Effector CD8-positive, alpha-beta T cell (primary cell): ENCODE results near the gene PRICKLE2.

Experiments used
- DNase-seq: peaks from one replicate; lab custom pipeline; 2025; lab: John Stamatoyannopoulos, UW

Gene PRICKLE2

DNA sequence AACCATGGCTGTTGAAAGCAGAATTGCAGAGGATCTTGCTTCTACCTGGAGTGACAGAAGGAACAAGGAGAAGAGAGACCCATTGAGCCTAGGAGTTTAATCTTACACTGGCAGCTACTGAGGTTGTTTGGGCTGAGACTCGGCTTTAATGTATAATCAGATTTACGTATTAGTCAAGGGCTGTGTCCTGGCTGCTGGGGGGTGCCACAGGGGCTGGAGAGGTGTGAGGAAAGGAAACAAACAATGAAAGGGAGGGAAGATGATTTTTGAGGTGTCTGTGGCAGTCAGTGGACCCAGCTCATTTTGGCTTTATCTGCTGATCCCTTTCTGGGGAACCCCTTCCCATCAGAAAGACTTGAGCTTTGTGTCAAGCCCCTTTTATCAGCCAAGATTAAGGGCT, 95.7 kb downstream of the PRICKLE2 start:
- DNase-seq: no peak

DNA sequence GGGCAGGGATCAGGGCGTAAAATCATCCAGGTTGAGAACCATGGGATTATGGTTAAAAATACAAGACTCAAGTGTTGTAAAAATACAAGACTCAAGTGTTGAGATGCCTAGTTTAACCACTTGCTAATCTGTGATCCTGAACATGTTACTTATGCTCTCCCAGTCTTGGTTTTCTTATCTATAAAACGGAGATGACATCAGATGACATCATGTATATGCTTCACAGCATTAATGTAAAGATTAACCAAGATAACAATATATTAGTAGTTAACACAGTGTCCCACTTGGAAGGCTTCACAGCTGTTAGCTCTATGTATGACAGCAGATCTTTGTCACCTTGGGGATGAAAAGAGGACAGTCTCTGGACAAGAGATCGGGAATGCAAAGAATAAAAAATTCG, 96.2 kb downstream of the PRICKLE2 start:
- no peak for DNase-seq

DNA sequence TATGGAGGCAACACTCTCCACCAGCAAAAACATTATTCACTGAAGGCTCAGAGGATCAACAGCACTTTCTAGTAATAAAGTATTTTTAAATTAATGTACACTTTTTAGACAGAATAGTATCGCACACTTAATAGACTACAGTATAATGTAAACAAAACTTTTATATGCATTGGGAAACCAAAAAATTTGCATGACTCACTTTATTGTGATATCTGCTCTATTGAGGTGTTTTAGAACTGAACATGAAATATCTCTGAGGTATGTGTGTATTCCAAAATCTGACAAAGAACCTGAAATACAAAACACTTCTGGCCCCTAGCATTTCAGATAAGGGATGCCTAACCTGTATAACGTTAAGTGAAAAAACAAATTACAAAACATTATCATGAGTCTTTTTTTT, 99.7 kb downstream of the PRICKLE2 start:
- no peak for DNase-seq

DNA sequence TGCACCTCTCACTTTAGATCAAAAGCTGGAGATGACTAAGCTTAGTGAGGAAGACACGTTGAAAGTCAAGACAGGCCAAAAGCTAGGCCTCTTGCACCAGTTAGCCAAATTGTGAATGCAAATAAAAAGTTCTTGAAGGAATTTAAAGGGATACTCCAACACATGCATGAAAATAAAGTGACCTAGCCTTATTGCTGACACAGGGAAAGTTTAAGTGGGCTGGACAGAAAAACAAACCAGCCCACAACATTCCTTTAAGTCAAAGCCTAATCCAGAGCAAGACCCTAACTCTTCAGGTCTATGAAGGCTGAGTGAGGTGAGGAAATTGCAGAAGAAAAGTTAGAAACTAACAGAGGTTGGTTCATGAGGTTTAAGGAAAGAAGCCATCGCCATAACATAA, 101.3 kb downstream of the PRICKLE2 start:
- DNase-seq: no peak

DNA sequence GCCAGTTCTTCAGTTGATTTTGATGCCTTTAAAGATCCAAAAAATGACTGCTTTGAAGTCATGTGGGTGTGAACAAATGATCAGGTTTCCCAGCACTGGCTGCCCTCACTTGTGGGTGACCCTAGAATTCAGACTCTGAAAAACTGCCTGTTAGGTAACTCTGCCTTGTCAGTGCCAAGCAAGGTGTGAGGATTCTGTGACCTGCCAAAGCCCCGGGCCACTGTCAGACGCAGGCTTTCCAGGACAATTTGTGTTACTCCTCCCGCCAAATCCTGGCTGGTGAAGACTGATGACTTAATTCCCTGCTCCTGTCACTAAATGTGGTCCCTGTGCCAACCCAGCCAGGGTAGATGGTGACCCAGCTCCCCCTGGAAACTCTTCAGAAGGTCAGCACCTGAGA, 102.8 kb downstream of the PRICKLE2 start:
- DNase-seq: no peak

DNA sequence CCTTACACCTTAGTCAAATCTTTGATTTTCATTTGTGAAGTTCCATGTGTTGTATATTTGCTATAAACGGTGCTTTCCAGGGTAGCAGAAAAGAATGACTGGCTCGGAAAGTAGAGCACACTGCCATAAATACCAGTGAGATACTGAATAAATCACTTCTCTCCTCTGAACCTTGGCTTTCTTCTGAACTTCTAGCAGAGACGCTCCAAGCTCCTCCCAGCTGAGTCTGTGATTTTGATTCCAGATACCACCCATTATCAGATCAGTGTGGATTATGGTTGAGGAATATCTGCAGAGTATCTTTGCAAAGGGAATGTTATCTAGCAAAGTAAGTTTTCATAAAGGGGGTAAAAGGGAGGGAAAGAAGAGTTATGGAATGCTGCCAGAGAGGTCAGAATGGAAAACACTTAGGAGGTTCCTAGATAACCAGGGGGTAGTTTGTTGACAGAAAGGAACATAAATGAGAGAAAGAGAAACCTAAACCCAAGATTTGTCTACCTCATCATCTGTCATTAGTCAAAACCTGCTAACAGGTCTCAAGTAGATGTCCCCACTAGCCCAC, 103.4 kb downstream of the PRICKLE2 start:
- no peak for DNase-seq

DNA sequence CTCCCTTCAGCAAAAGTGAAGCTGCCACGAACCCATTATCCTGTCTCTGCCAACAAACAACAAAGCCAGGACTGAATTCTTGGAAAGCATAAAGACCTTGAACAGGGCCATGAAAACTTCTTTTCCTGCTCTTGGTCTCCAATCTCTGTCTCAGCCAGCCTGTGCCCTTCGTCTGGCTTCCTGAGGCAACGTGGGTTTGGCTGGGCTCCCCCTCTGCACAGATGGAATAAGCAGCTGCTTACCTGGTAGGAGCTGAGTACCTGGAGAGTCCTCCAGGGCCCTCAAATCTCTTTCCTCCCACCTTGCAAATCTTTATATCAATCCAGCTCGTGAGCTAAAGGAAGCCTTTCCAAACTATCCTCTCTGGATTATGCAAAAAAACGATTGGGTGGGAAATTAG, 104.4 kb downstream of the PRICKLE2 start:
- DNase-seq: no peak

DNA sequence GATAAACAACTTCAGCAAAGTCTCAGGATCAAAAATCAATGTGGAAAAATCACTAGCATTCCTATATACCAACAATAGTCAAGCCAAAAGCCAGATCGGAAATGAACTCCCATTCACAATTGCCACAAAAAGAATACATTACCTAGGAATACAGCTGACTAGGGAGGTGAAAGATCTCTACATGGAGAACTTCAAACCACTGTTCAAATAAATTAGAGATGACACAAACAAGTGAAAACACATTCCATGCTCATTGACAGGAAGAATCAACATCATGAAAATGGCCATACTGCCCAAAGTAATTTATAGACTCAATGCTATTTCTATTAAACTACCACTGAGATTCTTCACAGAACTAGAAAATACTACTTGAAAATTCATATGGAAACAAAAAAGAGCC, 107.8 kb downstream of the PRICKLE2 start:
- no peak for DNase-seq

DNA sequence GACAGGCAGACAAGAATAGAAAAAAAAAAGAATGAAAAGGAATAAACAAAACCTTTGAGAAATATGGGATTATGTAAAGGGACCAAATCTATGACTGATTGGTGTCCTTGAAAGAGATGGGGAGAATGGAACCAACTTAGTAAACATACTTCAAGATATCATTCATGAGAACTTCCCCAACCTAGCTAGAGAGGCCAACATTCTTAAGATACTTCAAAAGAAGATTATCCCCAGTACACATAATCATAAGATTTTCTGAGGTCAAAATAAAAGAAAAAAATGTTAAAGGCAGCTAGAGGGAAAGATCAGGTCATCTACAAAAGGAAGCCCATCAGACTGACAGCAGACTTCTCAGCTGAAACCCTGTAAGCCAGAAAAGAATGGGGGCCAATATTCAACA, 110.6 kb downstream of the PRICKLE2 start:
- DNase-seq: no peak

DNA sequence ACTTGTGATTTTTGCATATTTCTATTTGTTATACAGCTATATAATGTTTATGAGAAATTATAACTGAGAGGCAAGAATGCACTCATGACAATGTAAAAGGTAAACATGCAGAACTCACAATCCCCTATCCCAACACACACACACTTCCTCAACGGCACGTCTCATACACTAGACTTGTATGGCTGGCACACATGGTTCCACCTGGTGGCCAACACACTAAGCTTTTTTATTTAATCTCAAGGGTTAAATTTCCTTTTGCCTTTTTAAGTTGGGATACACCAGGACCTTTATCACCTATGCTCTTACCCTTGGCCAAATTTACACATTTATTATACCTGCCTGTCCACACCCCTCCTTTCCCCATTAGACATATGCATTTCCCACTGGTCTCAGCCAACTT, 113.4 kb downstream of the PRICKLE2 start:
- DNase-seq: no peak

DNA sequence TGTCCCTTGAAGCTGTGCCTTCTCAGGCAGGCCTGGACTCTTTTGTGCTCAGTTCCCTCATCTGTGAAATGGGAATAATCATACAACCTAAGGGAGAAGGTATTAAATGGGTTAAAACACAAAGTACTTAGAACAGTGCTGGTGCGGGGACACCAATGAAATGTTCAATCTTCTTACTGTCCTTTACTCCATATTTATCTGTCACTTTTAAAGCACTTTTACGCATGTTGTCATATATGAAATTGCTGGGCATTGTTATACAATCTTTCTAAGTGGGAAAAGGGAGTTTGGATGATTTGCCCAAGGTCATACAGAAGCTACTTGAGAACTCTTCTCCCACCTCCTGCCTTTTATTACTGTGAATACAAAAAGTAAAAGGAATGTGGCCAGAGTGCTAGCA, 114.2 kb downstream of the PRICKLE2 start:
- no peak for DNase-seq

DNA sequence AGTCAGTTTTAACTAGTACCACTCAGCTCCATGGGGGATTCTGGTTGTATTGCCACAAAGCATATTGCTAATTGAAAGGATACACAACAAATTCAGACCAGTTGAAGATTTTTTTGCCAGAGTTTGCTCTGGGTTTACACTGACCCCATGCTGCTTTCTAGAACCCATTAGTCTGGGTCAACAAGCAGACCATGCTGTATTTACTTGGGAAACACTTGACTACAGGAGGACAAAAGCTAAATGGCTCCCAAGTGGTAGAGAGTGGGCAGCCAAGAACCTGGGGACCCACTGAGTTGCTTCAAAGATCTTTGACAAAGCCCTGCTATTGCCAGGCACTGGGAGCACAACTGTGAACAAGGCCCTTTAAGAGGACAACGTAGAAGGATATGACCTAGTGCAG, 115.2 kb downstream of the PRICKLE2 start:
- no peak for DNase-seq

DNA sequence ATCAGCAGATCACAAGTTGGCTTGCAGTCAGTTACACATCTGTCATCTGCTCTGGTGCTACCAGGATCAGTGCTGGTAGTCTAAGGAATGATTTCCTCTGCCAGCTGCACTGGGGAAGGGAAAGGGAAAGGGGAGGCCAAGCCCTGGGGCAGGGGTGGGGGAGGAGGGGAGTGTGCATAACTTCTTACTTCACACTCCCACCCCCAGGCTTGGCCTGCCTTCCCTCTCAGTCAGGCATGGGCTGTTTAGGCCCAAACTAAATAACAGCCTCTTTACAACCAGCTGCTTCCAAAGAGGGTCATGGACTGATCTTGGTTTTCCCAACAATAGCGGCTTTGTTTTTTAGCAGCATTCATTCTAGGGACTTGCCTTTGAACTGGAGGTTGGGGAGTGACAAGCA, 115.8 kb downstream of the PRICKLE2 start:
- no peak for DNase-seq

DNA sequence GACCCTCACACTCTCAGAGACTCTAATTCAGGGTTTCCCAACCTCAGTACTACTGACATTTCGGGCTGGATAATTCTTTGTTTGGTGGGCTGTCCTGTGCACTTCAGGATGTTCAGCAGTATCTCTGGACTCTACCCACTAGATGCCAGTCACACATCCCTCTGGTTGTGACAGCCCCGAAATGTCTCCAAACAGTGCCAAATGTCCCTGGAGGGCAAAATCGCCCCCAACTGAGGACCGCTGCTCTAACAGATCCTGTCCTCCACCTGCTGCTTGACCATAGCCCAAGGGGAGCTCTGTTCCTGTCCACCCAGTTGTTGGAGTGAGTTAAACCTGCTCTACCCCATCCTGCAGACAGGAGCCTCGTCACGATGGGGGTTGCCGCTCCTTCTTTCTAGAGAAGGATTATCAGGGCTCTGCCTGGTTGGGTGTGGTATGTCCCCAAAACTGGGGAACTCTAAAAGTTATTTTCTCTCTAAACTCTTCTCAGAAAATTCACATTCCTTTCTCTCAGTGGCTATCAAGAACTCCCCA, 116.4 kb downstream of the PRICKLE2 start:
- DNase-seq: no peak

DNA sequence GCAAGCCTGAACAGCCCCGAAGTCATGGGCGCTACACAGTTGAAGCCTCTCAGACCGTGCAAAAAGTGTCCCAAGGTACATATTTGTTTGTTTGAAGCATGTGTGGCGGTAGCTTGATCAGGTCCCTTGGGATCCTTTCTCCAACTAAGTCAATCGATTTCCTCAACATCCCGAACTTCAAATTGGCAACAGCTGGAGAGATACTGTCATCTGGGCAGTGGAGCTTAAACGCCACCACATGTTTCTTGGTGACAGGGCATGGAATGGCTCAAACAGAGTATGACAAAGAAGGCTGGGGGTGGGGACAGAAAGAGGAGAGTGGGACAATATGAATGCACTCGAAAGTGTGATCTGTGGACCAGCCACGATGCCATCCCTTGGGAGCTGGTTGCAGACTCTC, 117.0 kb downstream of the PRICKLE2 start:
- DNase-seq: no peak

DNA sequence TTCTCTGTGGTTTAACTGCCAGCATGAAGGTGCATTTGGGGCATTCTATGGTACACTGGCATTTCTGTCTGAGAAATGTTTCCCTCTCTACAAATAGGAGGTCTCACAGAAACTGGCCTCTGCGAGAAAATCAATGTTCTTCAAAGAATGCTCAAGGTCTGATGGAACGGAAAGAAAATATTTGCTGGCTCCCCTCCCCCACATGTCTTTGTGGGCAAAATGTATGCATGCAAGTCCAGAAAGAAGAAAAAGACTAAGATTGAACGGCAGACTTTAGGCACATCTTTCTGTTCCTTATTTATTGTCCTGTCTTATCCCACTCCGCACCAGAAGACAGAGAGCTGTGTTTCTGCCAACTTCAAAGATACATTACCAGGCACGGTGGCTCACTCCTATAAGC, 118.1 kb downstream of the PRICKLE2 start:
- DNase-seq: no peak

DNA sequence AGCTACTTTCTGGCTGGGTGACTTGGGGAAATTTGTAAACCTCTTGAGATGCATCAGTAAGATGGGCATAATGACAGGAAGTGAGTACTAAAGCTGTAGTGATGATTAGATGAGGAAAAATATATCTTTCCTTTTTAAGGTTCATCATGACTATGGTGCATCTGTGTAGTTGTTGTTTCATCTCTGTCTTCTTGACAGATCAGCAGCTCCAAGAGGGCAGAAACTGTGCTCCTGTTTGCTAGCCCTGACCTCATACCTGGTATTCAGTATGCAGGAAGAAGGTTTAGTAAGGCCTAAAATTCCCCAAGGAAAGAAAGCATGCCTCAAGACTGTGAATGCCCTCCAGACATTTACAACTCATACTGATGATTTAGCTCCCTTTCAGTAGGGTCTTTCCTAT, 119.5 kb downstream of the PRICKLE2 start:
- DNase-seq: no peak

DNA sequence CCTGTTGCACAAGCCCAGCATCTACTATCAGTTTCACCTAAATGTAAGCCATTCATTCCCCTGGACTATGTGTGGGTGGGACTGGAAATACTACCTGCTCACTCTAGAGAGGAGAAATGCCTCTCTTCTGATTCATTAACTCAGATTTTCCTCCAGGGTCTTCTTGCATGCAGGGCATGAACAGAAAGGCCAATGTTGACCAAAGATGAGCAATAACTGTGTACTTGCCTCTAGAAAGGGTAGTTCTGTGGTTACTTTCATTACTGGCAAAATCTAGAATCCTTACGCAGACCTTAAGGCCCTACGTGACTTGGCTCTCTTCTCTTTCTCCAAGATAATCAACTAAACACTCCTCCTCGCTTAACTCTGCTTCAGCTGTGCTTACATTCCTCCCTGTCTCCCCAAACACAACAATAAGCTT, 120.6 kb downstream of the PRICKLE2 start:
- DNase-seq: no peak

DNA sequence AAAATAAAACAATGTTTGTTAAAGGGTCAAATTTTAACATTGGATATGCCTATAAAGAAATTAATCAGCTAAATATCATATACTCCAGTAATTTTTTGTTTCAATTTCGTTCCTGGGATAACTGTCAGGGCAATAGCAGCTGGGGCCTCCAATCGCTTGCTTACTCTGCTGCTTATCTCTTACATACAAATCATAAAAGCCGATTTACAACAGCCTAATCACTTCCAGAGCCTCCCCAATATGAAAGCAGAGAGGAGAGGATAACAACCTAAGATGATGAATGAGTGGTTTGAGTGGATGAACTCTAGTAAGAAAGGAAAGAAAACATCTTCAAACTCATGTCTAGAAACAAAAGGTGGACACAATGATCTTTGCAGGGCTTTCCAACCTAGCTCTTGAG, 121.3 kb downstream of the PRICKLE2 start:
- DNase-seq: no peak

DNA sequence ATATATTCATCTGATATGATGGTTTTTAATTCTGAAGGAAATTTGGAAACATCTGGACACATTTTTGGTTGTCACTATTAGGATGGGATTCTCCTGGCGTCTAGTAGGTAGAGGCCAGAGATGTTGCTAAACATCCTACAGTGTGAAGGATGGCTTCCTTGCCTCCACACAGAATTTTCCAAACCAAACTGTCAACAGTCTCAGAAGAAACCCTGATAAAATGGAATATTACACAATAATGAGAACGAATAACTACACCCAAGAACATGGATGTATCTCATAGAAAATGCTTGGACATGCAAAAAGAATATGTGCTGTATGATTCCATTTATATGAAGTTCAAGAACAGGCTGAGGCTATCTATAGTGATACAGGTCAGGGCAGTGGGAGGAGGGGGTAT, 122.1 kb downstream of the PRICKLE2 start:
- no peak for DNase-seq

DNA sequence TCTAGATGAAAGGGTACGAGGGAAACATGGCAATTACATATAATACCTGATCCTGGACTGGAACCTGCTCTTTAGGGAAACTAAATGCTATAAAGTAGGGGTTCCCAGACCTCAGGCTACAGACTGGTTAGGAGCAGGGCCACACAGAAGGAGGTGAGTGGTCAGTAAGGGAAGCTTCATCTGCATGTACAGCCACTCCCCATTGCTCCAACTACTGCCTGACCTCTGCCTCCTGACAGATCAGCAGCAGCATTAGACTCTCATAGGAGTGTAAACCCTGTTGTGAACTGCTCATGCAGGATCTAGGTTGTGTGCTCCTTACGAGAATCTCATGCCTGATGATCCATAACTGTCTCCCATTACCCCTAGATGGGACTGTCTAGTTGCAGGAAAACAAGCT, 123.1 kb downstream of the PRICKLE2 start:
- DNase-seq: no peak

DNA sequence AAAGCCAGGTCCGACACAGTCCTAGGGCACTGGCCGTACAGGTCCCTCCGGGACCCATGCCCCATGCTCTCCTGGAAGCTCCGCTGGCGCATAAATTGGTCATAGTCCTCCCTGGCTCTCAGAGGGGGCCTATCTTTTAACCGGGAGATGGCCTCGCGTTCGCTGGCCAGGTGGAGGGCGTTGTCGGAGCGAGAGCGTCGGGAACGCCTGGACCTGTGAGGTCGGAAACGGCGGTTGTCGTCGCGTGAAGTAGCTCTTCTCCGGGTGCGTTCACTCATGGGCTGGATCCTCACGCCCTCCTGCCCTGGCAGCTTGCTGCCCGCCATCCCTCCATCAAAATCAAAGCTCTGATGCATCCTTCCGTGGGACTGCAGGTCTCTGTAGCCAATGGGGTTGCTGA, 126.0 kb downstream of the PRICKLE2 start:
- DNase-seq: no peak

DNA sequence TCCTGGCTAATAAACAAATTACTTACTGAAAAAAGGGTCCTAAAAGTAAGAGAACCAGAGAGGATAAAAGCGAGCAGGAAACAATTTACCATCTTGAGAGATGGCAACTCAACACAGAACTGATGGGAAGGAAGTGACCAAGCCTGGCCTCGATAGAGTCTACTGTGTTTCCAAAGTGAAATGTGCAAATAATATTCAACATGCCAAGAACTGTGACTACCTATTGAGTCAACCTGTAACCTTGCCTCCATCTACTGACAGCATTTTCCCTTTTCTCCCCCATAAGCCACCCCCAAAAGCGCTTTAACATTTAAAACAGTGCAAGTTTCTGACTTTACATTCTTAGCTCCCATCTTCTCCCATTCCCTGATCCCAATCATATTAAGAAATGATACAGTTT, 126.6 kb downstream of the PRICKLE2 start:
- DNase-seq: no peak

DNA sequence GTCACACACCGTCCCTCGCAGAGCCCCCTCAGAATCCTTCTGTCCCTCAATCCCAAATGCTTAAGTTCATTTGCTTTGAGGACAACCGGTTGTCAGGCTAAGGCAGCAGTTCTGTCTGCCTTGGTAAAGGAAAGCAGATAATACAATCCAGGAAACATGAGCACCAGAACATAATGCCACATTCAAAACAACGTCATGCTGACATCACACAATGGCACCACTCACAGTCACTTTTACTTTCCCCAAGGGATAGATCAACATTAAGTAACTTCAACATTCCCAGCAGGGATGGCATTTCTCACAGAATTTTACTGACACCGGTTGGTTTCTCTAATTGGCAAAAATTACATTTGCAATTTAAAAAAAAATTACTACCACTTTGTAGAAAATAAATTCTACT, 127.3 kb downstream of the PRICKLE2 start:
- no peak for DNase-seq

DNA sequence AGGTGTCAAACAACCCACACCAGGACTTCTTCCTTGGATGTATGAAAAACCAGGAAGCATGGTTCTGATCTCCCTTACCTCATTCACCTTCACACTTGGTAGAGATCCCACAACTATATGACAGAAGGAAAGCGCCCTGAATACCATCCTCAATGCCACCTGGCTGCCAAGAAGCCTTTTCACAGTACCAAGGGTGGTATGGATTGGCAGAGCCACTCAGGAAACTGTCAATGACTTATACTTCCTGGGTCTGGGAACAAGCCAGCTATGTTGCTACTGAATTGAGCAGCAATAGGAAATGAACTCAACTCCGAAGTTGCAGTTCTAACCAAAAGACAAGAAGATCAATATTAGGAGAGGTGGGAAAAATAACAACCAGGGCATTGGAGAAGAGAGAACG, 129.5 kb downstream of the PRICKLE2 start:
- no peak for DNase-seq
